GM21717 (cell line): ENCODE measurements around the gene ZBTB20.
"Not testable (repeated sequence)": the region's sequence is repeated elsewhere in the genome, so short reads cannot be mapped to it uniquely, and the experiment has no call there.

ENCODE experiments used
- ATAC-seq: cut with Tn5 transposase; IDR thresholded peaks from one replicate; pipeline ENCODE4 v1.9.1; 2021; ENCODE audit warnings: mild to moderate bottlenecking, moderate library complexity; ENCODE audit not compliant: unreplicated experiment

The ZBTB20 gene

GRCh38 chr3:115146418-115147328, at the start of gene ZBTB20:
ZBTB20 (minus strand) TSS chr3:115147288.
- ATAC-seq, result peak; percentile 30

GRCh38 chr3:115194476-115194875, 47.4 kb upstream of the ZBTB20 start:
- no peak for ATAC-seq

- no peak for ATAC-seq
These were observed 43.7 kb upstream of the ZBTB20 start for GRCh38 chr3:115190747-115191146.

- peak; percentile 100 for ATAC-seq
These were observed 40.2 kb upstream of the ZBTB20 start for GRCh38 chr3:115187149-115187757.

- ATAC-seq, result peak; percentile 33
These were observed 39.5 kb upstream of the ZBTB20 start for GRCh38 chr3:115186351-115187148.

- ATAC-seq, result not testable (repeated sequence)
These were observed 37.9 kb upstream of the ZBTB20 start for GRCh38 chr3:115184859-115185572.

- ATAC-seq, result not testable (repeated sequence)
These were observed 31.8 kb upstream of the ZBTB20 start for GRCh38 chr3:115178930-115179329.

GRCh38 chr3:115169808-115170207, 22.7 kb upstream of the ZBTB20 start:
- no peak for ATAC-seq

GRCh38 chr3:115165701-115166100, 18.6 kb upstream of the ZBTB20 start:
- ATAC-seq, result no peak

- no peak for ATAC-seq
These were observed 18.2 kb upstream of the ZBTB20 start for GRCh38 chr3:115165266-115165665.

GRCh38 chr3:115164374-115165221, 17.5 kb upstream of the ZBTB20 start:
- no peak for ATAC-seq

GRCh38 chr3:115162759-115163158, 15.7 kb upstream of the ZBTB20 start:
- ATAC-seq, result no peak

GRCh38 chr3:115161866-115162265, 14.8 kb upstream of the ZBTB20 start:
- no peak for ATAC-seq

GRCh38 chr3:115161168-115161834, 14.2 kb upstream of the ZBTB20 start:
- no peak for ATAC-seq

- ATAC-seq, result peak; percentile 100
These were observed 13.2 kb upstream of the ZBTB20 start for GRCh38 chr3:115160295-115160694.

- no peak for ATAC-seq
These were observed 9.1 kb upstream of the ZBTB20 start for GRCh38 chr3:115156046-115156654.

GRCh38 chr3:115154611-115155010, 7.5 kb upstream of the ZBTB20 start:
- no peak for ATAC-seq

GRCh38 chr3:115151921-115152320, 4.8 kb upstream of the ZBTB20 start:
- no peak for ATAC-seq
